HUES6 (cell line): ENCODE measurements around the gene GRSF1.
A peak's percentile ranks its signal among the peaks of the same experiment; 100 is the strongest.

Experiments used
- H3K27ac ChIP-seq: 2 replicates; pipeline ENCODE4 v1.7.0; 2013; ENCODE audit warnings: low read depth, mild to moderate bottlenecking, low read length, inconsistent platforms
- H3K27me3 ChIP-seq: 2 replicates; pipeline ENCODE4 v1.6.1; 2013; ENCODE audit warnings: low read length; ENCODE audit not compliant: control insufficient read depth, insufficient read depth
- H3K36me3 ChIP-seq: 2 replicates; pipeline ENCODE4 v1.6.1; 2013; ENCODE audit warnings: low read length; ENCODE audit not compliant: control insufficient read depth, insufficient read depth
- H3K4me1 ChIP-seq: 2 replicates; pipeline ENCODE4 v1.6.1; 2013; ENCODE audit warnings: low read length; ENCODE audit not compliant: control insufficient read depth, insufficient read depth
- H3K4me3 ChIP-seq: 2 replicates; pipeline ENCODE4 v1.5.1; 2013; ENCODE audit warnings: low read depth, low read length
- H3K9ac ChIP-seq: one replicate; pipeline ENCODE4 v1.6.1; 2013; ENCODE audit warnings: mild to moderate bottlenecking, low read length
- H3K9me3 ChIP-seq: 2 replicates; pipeline ENCODE4 v1.6.1; 2013; ENCODE audit warnings: low read depth, low read length; ENCODE audit not compliant: control insufficient read depth, insufficient read depth

The GRSF1 gene, protein sequence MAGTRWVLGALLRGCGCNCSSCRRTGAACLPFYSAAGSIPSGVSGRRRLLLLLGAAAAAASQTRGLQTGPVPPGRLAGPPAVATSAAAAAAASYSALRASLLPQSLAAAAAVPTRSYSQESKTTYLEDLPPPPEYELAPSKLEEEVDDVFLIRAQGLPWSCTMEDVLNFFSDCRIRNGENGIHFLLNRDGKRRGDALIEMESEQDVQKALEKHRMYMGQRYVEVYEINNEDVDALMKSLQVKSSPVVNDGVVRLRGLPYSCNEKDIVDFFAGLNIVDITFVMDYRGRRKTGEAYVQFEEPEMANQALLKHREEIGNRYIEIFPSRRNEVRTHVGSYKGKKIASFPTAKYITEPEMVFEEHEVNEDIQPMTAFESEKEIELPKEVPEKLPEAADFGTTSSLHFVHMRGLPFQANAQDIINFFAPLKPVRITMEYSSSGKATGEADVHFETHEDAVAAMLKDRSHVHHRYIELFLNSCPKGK

DNA sequence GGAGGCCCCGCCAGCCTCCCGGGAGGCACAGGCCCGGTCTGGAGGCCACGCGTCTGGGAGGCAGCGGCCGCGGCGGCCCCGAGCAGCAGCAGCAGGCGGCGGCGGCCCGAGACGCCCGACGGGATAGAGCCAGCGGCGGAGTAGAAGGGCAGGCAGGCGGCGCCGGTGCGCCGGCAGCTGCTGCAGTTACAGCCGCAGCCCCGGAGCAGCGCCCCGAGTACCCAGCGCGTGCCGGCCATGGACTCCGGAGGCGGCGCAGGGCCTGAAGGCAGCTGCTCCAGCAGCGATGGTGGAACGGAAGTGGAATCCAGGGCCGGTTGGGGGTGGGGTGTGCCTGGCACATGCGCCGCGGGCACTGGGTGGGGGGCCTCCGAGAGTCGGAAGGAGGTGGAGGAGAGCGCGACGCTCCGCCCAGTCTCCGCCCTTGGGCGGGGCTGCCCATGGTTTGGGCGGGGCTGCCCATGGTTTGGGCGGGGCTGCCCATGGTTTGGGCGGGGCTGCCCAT lies at the start of gene GRSF1:
TSS of gene GRSF1 (minus strand) at position 302 of the 505 bp plus-strand sequence. CDS start at position 239, 63 bp downstream.
- no peaks in the 10 kb centered on the region for H3K27me3 ChIP-seq
- H3K9me3 ChIP-seq = no peaks in the 10 kb centered on the region
- H3K4me3 ChIP-seq = peak within 1 kb of the TSS; percentile 93
- peak within 1 kb of the TSS; percentile 94 for H3K27ac ChIP-seq
- peaks cover 16% of the 10 kb centered on the region for H3K36me3 ChIP-seq
- H3K9ac ChIP-seq = peak within 1 kb of the TSS; percentile 97
- peaks cover 5% of the 10 kb centered on the region; the same call in 1 of the 2 replicates for H3K4me1 ChIP-seq

DNA sequence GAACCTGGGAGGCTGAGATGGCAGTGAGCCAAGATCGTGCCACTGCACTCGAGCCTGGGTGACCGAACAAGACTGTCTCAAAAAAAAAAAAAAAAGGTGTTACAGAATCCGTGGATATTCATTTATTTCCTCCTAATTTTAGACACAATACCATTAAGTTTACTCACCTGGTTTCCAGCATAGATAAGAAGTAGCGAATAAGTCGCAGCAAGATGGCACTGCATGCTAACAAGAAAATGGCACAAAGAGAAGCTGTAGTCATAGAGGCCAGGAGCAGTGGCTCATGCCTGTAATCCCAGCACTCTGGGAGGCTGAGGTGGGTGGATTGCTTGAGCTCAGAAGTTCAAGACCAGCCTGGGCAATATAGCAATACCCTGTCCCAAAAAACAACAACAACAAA lies 45.5 kb upstream of the GRSF1 start:
- Histone ChIP-seq H3K9me3 (0 out of 2 replicates have a peak, but pooled peaks cover 3% of the 10 kb centered on the region), H3K27ac (no peak overlapping the region), H3K9ac (no peak overlapping the region), H3K36me3 (no peaks in the 10 kb centered on the region), H3K4me3 (no peak overlapping the region), H3K4me1 (no peaks in the 10 kb centered on the region), H3K27me3 (no peaks in the 10 kb centered on the region)

DNA sequence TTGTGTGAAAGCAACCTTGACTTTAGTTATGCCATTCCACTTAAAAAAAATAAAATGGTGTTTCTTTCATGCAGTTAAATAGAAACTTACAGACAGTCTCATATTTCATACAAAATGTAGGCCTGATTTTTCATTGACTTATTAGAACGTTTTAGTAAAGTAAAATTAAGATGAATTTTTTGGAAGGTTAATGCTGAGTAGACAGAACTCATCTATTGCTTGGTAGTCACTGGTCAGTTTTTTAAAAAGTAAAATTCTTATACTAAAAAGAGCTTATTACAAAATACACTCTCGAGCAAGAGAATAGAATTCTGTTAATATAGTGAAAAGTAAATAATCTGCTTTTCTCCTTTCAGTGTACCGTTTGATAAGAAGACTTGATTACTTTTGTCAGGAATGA lies 41.0 kb upstream of the GRSF1 start:
- no peak overlapping the region for H3K27ac ChIP-seq
- H3K4me1 ChIP-seq = no peaks in the 10 kb centered on the region
- H3K27me3 ChIP-seq = no peaks in the 10 kb centered on the region
- H3K4me3 ChIP-seq = no peak overlapping the region
- no peak overlapping the region for H3K9ac ChIP-seq
- 0 out of 2 replicates have a peak, but pooled peaks cover 3% of the 10 kb centered on the region for H3K9me3 ChIP-seq
- no peaks in the 10 kb centered on the region for H3K36me3 ChIP-seq

DNA sequence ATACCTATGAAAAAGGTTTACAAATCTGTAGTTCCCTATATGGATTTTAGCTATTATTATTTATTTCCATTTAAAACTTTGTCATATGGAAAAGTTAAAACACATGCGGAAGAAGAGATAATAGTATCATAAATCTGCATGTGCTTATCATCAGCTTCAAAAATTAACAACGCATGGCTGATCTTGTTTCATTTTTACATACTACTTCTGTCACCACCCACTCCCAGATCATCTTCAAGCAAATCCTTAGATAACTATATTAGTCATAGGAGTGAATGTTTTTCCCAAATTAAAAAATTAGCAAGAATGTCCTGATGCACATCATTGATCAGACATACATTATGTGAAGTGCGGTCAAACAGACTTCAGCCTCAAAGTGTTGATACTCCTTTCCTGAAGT lies 37.9 kb upstream of the GRSF1 start:
- no peak overlapping the region for H3K27ac ChIP-seq
- no peak overlapping the region for H3K9ac ChIP-seq
- no peak overlapping the region for H3K4me3 ChIP-seq
- no peaks in the 10 kb centered on the region for H3K36me3 ChIP-seq
- H3K4me1 ChIP-seq = no peaks in the 10 kb centered on the region
- H3K9me3 ChIP-seq = no peaks in the 10 kb centered on the region
- H3K27me3 ChIP-seq = no peaks in the 10 kb centered on the region

DNA sequence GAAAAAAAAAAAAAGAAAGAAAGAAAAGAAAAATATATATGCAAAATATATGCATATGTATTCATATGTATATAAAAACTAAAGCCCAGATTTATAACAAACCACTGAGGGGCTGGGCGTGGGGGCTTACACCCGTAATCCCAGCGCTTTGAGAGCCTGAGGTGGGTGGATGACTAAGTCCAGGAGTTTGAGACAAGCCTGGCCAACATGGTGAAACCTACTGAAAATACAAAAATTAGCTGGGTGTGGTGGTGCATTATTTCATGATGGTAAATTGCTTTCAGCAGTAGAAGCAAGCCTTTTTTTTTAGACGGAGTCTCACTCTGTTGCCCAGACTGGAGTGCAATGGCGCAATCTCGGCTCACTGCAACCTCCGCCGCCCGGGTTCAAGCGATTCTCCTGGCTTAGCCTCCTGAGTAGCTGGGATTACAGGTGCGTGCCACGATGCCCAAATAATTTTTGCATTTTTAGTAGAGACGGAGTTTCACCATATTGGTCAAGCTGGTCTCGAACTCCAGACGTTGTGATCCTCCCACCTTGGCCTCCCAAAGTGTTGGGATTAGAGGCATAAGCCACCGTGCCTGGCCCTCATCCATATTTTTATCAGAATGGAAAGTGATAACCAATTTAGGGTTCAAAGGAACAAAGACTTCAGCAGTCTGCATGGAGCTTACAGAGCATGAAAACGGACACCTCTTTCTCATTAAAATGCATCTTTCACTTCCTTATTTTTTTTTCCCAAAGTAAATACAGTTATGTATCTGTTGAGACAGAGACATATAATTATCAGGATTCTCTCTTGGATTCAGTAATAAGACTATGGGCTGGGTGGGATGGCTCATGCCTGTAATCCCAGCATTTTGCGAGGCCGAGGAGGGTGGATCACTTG lies 34.8 kb upstream of the GRSF1 start:
- H3K9ac ChIP-seq = no peak overlapping the region
- H3K36me3 ChIP-seq = no peaks in the 10 kb centered on the region
- H3K4me3 ChIP-seq = no peak overlapping the region
- H3K27ac ChIP-seq = no peak overlapping the region
- no peaks in the 10 kb centered on the region for H3K27me3 ChIP-seq
- H3K9me3 ChIP-seq = no peaks in the 10 kb centered on the region
- H3K4me1 ChIP-seq = no peaks in the 10 kb centered on the region

DNA sequence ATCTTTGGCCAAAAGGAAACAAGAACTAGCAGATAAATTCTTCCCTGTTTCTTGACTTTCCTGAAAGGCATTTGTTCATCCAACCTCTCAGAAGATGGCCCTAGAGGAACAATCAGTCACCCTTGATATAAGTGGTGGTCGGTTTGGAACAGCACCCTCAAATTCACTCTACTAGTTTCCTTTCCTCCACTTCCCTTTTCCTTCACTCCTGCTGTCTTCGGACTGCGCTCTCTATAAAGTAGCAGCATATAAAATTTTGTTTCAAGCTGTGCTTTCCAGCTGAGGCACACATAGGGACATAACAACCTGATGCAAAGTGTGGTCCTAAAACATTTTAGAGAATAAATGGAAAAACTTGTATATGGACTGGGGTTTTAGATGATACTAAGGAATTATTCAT lies 33.5 kb upstream of the GRSF1 start:
- H3K4me3 ChIP-seq = no peak overlapping the region
- H3K27ac ChIP-seq = no peak overlapping the region
- no peak overlapping the region for H3K9ac ChIP-seq
- no peaks in the 10 kb centered on the region for H3K36me3 ChIP-seq
- no peaks in the 10 kb centered on the region for H3K9me3 ChIP-seq
- 0 out of 2 replicates have a peak, but pooled peaks cover 3% of the 10 kb centered on the region for H3K4me1 ChIP-seq
- no peaks in the 10 kb centered on the region for H3K27me3 ChIP-seq

DNA sequence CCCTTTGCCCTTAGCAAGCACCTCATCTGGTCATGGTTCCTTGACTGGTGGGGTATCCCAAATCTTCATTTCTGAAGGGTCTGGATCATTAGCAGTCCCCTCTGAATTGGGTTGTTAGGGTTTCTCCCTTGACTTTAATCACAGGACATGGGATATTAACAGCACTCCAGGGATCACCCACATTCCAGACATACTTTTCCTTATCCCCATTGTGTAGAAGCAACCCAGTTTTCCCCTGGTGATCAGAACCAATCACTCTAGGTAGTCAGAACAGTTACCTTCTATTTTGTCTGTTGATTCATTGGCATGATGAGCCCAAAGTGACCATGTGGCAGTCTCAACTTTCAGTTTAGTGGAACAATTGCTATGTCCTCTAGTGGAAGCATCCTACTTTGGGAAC lies 29.1 kb upstream of the GRSF1 start:
- H3K27ac ChIP-seq = no peak overlapping the region
- H3K4me3 ChIP-seq = no peak overlapping the region
- no peak overlapping the region for H3K9ac ChIP-seq
- 0 out of 2 replicates have a peak, but pooled peaks cover 3% of the 10 kb centered on the region for H3K4me1 ChIP-seq
- no peaks in the 10 kb centered on the region for H3K9me3 ChIP-seq
- H3K36me3 ChIP-seq = no peaks in the 10 kb centered on the region
- H3K27me3 ChIP-seq = no peaks in the 10 kb centered on the region

DNA sequence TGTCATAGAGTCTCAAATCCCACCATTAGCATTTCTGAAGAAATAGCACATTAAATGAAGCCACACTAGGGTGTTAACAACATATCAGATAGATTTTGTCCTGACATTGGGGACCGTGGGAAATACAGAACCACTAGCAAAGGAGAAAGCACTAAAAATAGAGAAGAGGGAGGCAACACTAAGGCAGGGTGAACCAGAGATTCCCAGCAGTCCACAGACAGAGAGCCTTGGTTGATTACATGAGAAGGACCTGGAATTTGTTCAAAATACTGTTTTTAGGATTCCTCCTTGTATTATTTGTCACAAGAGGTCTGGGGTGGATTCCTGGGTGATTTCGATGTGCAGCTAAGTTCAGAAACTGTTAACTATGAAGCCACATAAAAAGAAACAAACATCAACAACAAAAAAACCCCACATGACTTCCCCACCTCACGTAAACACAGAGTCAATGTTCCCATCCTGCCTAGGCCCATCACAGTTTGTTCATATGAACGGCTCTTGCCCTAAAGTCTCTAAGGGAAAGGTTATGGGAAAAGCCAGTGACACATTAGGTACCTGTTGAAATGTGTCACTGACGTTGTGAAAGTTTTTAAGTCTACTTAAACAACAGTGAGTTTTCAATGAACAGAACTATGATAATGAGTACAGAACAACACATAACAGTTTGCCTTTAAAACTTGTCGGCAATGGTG lies 23.6 kb upstream of the GRSF1 start:
- Histone ChIP-seq H3K27me3 (no peaks in the 10 kb centered on the region), H3K27ac (no peak overlapping the region), H3K4me3 (no peak overlapping the region), H3K9me3 (no peaks in the 10 kb centered on the region), H3K36me3 (no peaks in the 10 kb centered on the region), H3K4me1 (peaks cover 11% of the 10 kb centered on the region), H3K9ac (no peak overlapping the region)

DNA sequence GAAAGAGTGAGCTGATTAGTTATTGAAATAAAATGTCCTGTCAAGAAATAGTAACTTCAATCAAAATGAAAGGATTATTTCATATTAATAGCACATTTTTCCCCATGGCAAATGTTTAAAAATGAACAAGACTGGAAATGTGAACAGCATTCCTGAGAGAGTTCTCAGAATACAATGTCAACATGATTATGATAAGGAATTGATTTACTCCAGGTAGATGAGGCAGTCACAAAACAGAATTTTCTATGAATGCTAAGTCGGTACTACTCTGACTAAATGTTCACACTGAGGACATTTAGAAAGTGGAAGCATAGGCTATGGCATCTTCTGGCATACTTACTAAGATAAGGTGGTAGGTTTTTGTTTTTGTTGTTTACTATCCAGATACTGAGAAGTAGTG lies 19.4 kb upstream of the GRSF1 start:
- H3K4me3 ChIP-seq = no peak overlapping the region
- no peak overlapping the region for H3K9ac ChIP-seq
- H3K27me3 ChIP-seq = no peaks in the 10 kb centered on the region
- no peaks in the 10 kb centered on the region for H3K36me3 ChIP-seq
- H3K4me1 ChIP-seq = peaks cover 16% of the 10 kb centered on the region
- no peak overlapping the region for H3K27ac ChIP-seq
- no peaks in the 10 kb centered on the region; the same call in 1 of the 2 replicates for H3K9me3 ChIP-seq

DNA sequence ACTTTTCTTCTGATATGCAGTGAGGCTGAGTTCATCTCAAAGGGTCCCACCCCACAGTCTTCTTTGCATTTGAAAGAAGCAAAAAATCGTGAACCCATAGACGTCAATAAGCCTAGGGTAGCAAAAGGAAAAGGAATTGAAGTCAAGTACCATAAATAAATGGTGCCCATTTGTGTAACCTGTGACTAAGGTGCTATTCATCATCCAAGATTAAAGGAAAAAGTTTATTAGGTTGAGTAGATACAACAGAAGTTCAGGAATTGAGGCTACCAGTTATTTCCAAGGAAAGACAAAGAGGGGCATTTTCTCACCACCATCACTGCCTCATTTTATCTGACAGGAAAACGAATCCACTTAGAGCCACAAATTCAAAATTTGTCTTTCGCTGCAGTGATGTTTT lies 18.8 kb upstream of the GRSF1 start:
- H3K9me3 ChIP-seq = no peaks in the 10 kb centered on the region; the same call in 1 of the 2 replicates
- no peak overlapping the region for H3K4me3 ChIP-seq
- H3K36me3 ChIP-seq = no peaks in the 10 kb centered on the region
- H3K27me3 ChIP-seq = no peaks in the 10 kb centered on the region
- no peak overlapping the region for H3K27ac ChIP-seq
- H3K9ac ChIP-seq = no peak overlapping the region
- peaks cover 15% of the 10 kb centered on the region for H3K4me1 ChIP-seq
